Esophagus squamous epithelium (tissue), 4 donors: ENCODE data around the gene DIRAS2.

ENCODE experiments used
- POLR2A ChIP-seq, 4 donors: fragments of 450-650 bp; IDR thresholded peaks; one replicate each; pipeline ENCODE4 v1.6.1; 2017; ENCODE audit warnings: antibody characterized with exemption in 4 of 4, mild to moderate bottlenecking in 4 of 4, moderate library complexity in 3 of 4
- TF ChIP-seq, protein P1 (sequence below), 6 experiments: fragments of 450-650 bp in 4 of 6; fragments of 200-600 bp in 2 of 6; sonication (generic) in 2 of 6; IDR thresholded peaks; one replicate each; pipeline ENCODE4 v1.5.1; 2016 to 2019; ENCODE audit warnings: antibody characterized with exemption in 6 of 6, mild to moderate bottlenecking in 4 of 6, moderate library complexity in 4 of 6

DNA sequence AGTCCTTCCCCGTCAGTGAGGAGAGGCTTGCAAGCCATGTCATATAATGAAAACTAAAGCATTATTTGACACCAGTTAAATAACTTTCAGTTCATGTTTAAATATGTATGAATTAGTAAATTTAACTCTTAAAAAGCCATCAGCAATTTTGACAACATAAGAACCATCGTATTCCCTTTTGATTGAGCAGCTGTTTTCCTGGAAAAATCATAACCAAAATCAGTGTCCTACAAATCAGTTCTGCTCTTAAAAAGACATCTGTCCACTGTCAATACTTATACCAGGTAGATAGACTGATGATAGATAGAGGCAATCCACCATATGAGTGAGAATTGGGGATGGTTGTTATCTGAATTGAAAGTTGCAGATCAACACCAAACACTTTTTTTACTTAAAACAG lies 2.3 kb downstream of the DIRAS2 start:
- TF ChIP-seq, protein P1, sequence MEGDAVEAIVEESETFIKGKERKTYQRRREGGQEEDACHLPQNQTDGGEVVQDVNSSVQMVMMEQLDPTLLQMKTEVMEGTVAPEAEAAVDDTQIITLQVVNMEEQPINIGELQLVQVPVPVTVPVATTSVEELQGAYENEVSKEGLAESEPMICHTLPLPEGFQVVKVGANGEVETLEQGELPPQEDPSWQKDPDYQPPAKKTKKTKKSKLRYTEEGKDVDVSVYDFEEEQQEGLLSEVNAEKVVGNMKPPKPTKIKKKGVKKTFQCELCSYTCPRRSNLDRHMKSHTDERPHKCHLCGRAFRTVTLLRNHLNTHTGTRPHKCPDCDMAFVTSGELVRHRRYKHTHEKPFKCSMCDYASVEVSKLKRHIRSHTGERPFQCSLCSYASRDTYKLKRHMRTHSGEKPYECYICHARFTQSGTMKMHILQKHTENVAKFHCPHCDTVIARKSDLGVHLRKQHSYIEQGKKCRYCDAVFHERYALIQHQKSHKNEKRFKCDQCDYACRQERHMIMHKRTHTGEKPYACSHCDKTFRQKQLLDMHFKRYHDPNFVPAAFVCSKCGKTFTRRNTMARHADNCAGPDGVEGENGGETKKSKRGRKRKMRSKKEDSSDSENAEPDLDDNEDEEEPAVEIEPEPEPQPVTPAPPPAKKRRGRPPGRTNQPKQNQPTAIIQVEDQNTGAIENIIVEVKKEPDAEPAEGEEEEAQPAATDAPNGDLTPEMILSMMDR (IDR thresholded peaks at IDR 0.05): no peak
- no peak for TF ChIP-seq POLR2A (IDR thresholded peaks at IDR 0.05)
